Measurements from ENCODE around the gene NDUFV2. TPM values are rescaled to one million over a fixed set of nuclear protein-coding genes. Genes with fewer than 3 reads are reported as not detected.

The NDUFV2 gene
- total RNA-seq, 1 experiment from 2014 or later = 215 TPM

DNA sequence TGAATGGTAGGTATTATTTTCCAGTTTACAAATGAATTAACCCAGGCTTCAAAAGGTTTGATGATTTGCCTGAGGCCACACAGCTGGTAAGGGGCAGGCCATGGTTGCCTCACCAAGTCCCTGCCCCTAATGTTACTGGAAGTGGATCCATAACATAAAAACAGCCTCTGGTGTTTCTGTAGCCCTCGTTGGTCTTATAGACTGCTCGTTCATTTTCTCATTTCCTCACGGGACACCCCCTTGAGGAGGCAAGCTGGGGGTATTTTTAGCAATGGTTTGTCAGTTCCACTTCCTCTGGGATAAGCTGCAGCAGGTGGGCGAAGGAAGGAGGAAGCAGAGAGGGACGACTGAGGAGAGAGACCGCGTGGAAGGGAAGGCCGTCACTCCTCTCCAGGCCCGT is 32.9 kb upstream of the NDUFV2 start:
- no peak overlapping the region for H3K4me2 ChIP-seq
- CTCF ChIA-PET = no interaction called here
- no peaks in the 10 kb centered on the region for H4K20me1 ChIP-seq (ENCODE audit: insufficient read depth)
- no peaks in the 10 kb centered on the region for H3K9me3 ChIP-seq (ENCODE audit: insufficient read depth, low read depth)
- H3K27me3 ChIP-seq (ENCODE audit: insufficient read depth, low read depth) = no peaks in the 10 kb centered on the region
- intact Hi-C loops (cut with micrococcal nuclease; ENCODE audit: unreplicated experiment) = no loop called here
- no TSS peak for BruUV-seq (replicated peaks)
- TF ChIP-seq, protein P1, sequence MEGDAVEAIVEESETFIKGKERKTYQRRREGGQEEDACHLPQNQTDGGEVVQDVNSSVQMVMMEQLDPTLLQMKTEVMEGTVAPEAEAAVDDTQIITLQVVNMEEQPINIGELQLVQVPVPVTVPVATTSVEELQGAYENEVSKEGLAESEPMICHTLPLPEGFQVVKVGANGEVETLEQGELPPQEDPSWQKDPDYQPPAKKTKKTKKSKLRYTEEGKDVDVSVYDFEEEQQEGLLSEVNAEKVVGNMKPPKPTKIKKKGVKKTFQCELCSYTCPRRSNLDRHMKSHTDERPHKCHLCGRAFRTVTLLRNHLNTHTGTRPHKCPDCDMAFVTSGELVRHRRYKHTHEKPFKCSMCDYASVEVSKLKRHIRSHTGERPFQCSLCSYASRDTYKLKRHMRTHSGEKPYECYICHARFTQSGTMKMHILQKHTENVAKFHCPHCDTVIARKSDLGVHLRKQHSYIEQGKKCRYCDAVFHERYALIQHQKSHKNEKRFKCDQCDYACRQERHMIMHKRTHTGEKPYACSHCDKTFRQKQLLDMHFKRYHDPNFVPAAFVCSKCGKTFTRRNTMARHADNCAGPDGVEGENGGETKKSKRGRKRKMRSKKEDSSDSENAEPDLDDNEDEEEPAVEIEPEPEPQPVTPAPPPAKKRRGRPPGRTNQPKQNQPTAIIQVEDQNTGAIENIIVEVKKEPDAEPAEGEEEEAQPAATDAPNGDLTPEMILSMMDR (conservative IDR thresholded peaks at IDR 0.05) = no peak
- no peak for TF ChIP-seq EZH2 (IDR thresholded peaks at IDR 0.05; ENCODE audit: low read depth)
- peaks cover 31% of the 10 kb centered on the region for H3K4me1 ChIP-seq (replicated peaks; ENCODE audit: insufficient read depth)
- no peak for DNase-seq
- no peaks in the 10 kb centered on the region for H3K79me2 ChIP-seq (ENCODE audit: low read depth)
- H3K9me2 ChIP-seq (ENCODE audit: insufficient read depth) = no peaks in the 10 kb centered on the region
- H3K4me3 ChIP-seq = no peak overlapping the region
- peaks cover 13% of the 10 kb centered on the region for H3F3A ChIP-seq (ENCODE audit: insufficient read depth, low read depth)
- POLR2A ChIA-PET (ENCODE audit: unreplicated experiment) = no interaction called here
- H3K36me3 ChIP-seq (ENCODE audit: low read depth) = no peaks in the 10 kb centered on the region
- H2AFZ ChIP-seq = no peak overlapping the region
- H3K27ac ChIP-seq = no peak overlapping the region

DNA sequence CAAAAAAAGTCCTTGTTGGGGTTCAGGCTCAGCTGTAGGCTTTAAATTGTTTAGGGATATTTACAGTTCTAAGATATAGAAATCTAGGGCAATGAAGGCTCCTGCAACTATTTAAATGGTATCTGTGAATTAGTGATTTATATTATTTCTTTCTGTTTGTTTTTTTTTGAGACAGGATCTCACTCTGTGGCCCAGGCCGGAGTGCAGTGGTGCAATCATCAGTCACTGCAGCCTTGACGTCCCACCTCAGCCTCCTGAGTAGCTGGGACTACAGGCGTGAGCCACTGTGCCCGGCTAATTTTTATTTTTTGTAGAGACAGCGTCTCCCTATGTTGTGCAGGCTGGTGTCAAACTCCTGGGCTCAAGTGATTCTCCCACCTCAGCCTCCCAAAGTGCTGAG is 32.3 kb upstream of the NDUFV2 start:
- Histone ChIP-seq H3K79me2 (ENCODE audit: low read depth) (no peaks in the 10 kb centered on the region), H3K27me3 (ENCODE audit: insufficient read depth, low read depth) (no peaks in the 10 kb centered on the region), H3K4me1 (replicated peaks; ENCODE audit: insufficient read depth) (peaks cover 31% of the 10 kb centered on the region), H3K9me3 (ENCODE audit: insufficient read depth, low read depth) (no peaks in the 10 kb centered on the region), H3K36me3 (ENCODE audit: low read depth) (no peaks in the 10 kb centered on the region), H3K4me2 (no peak overlapping the region), H3K9me2 (ENCODE audit: insufficient read depth) (no peaks in the 10 kb centered on the region), H4K20me1 (ENCODE audit: insufficient read depth) (no peaks in the 10 kb centered on the region), H2AFZ (no peak overlapping the region), H3F3A (ENCODE audit: insufficient read depth, low read depth) (peaks cover 13% of the 10 kb centered on the region), H3K27ac (no peak overlapping the region), H3K4me3 (no peak overlapping the region)
- DNase-seq = no peak
- no TSS peak for BruUV-seq (replicated peaks)
- intact Hi-C loops (cut with micrococcal nuclease; ENCODE audit: unreplicated experiment) = loop anchor here (5.0 kb wide), 1 partner anchor 262 kb away; the partner anchor contains the start of gene TWSG1
- TF ChIP-seq, protein P1 (conservative IDR thresholded peaks at IDR 0.05) = no peak
- CTCF ChIA-PET = interaction anchor here (0.7 kb wide), 1 partner anchor 32 kb away, joined by 4 read pairs; no protein-coding TSS in a partner anchor
- POLR2A ChIA-PET (ENCODE audit: unreplicated experiment) = no interaction called here

DNA sequence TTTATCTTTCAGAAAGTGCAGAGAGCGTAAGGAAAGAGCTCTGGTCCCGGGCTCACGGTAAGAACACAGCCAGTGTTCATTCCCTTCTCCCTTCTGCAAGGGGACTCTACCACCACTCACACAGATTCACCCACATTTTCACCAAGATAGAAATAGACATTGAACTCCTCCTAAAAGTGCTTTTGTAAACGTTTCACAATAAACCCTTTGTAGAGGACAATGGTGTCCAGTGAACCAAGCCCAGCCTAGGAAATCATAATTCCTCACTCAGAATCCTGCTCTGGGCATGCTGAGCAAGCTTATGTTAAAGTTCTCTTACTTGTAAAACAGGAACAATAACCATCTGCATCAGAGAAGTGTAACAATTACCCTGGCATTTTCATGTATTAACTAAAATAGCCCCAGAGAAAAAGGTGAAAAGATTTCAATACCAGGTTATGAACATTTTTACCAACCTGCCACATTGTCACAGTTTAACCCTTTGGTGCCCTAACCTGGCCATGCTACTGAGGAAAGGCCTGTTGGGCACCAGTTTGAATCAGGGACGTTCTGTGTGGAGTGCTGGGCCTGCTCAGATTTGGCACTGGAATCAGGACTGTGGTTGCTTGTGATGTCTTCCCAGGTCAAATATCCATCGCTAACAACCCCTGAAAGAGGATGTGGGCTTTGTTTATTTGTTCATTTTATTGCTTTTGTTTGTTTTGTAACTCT is 22.5 kb upstream of the NDUFV2 start:
- Histone ChIP-seq H3F3A (ENCODE audit: insufficient read depth, low read depth) (no peaks in the 10 kb centered on the region), H4K20me1 (ENCODE audit: insufficient read depth) (no peaks in the 10 kb centered on the region), H3K27me3 (ENCODE audit: insufficient read depth, low read depth) (no peaks in the 10 kb centered on the region), H3K36me3 (ENCODE audit: low read depth) (no peaks in the 10 kb centered on the region), H3K79me2 (ENCODE audit: low read depth) (no peaks in the 10 kb centered on the region), H3K4me1 (replicated peaks; ENCODE audit: insufficient read depth) (no peaks in the 10 kb centered on the region), H3K9me3 (ENCODE audit: insufficient read depth, low read depth) (no peaks in the 10 kb centered on the region), H3K4me3 (no peak overlapping the region), H2AFZ (no peak overlapping the region), H3K4me2 (no peak overlapping the region), H3K27ac (no peak overlapping the region), H3K9me2 (ENCODE audit: insufficient read depth) (no peaks in the 10 kb centered on the region)
- ChIA-PET POLR2A (ENCODE audit: unreplicated experiment) (no interaction called here), CTCF (no interaction called here)
- DNase-seq = no peak
- intact Hi-C loops (cut with micrococcal nuclease; ENCODE audit: unreplicated experiment) = no loop called here
- TF ChIP-seq EZH2 (IDR thresholded peaks at IDR 0.05; ENCODE audit: low read depth) = no peak
- TF ChIP-seq, protein P1 (conservative IDR thresholded peaks at IDR 0.05) = no peak
- no TSS peak for BruUV-seq (replicated peaks)

All from PC-9 (cell line).